CD8-positive, alpha-beta memory T cell (primary cell): ENCODE measurements around the gene SEC63. TPM values are rescaled to one million over a fixed set of nuclear protein-coding genes. Genes with fewer than 3 reads are reported as not detected.
"Not testable (repeated sequence)": the region's sequence is repeated elsewhere in the genome, so short reads cannot be mapped to it uniquely, and the experiment has no call there.

Experiments
- CTCF ChIA-PET: fragments of 350-600 bp; sonication (Branson Sonifier 250); formaldehyde crosslinking; loops from one replicate; lab custom pipeline; 2021; ENCODE audit warnings: antibody characterized with exemption; lab: Charles Lee
- POLR2A ChIA-PET: fragments of 350-600 bp; sonication (Branson Sonifier 250); formaldehyde crosslinking; loops from one replicate; lab custom pipeline; 2021; ENCODE audit warnings: antibody characterized with exemption; lab: Charles Lee
- DNase-seq, 5 donors: peaks; one replicate each; pipeline versions ENCODE4 v3.0.0 to v3.0.0-alpha.2; 2020 to 2022; ENCODE audit warnings: mixed read lengths in 1 of 5
- H3K27ac ChIP-seq: one replicate; pipeline ENCODE4 v1.7.0; 2013; ENCODE audit warnings: low read depth, mild to moderate bottlenecking, low read length, moderate library complexity
- H3K27me3 ChIP-seq: 2 replicates; pipeline ENCODE4 v1.7.0; 2013; ENCODE audit warnings: low read length, mild to moderate bottlenecking; ENCODE audit not compliant: insufficient read depth, poor library complexity, severe bottlenecking
- H3K36me3 ChIP-seq: 2 replicates; pipeline ENCODE4 v1.7.0; 2013; ENCODE audit warnings: mild to moderate bottlenecking, low read length, moderate library complexity; ENCODE audit not compliant: insufficient read depth
- H3K4me1 ChIP-seq: 2 replicates; pipeline ENCODE4 v1.7.0; 2013; ENCODE audit warnings: mild to moderate bottlenecking, low read length, moderate library complexity; ENCODE audit not compliant: insufficient read depth
- H3K4me3 ChIP-seq: 2 replicates; pipeline ENCODE4 v1.7.0; 2013; ENCODE audit warnings: mild to moderate bottlenecking, low read length
- H3K9me3 ChIP-seq: 2 replicates; pipeline ENCODE4 v1.7.0; 2013; ENCODE audit warnings: mild to moderate bottlenecking, low read length
- H3K27ac Mint-ChIP-seq, 8 donors: one replicate each; pipeline ENCODE4 v1.8.0; 2020 to 2021; ENCODE audit warnings: mixed read lengths in 8 of 8, mild to moderate bottlenecking in 6 of 8, inconsistent platforms in 3 of 8, moderate library complexity in 3 of 8
- H3K27me3 Mint-ChIP-seq, 2 donors: one replicate each; pipeline ENCODE4 v1.8.0; 2020 to 2021; ENCODE audit warnings: mixed read lengths in 2 of 2, mild to moderate bottlenecking in 1 of 2, moderate library complexity in 1 of 2
- H3K36me3 Mint-ChIP-seq, 3 donors: one replicate each; pipeline ENCODE4 v1.8.0; 2020 to 2021; ENCODE audit warnings: mixed read lengths in 3 of 3, inconsistent platforms in 1 of 3, mild to moderate bottlenecking in 1 of 3
- H3K4me1 Mint-ChIP-seq, 3 donors: one replicate each; pipeline ENCODE4 v1.8.0; 2020 to 2021; ENCODE audit warnings: mixed read lengths in 3 of 3, inconsistent platforms in 1 of 3, mild to moderate bottlenecking in 1 of 3
- H3K4me3 Mint-ChIP-seq, 7 donors: one replicate each; pipeline ENCODE4 v1.8.0; 2020 to 2021; ENCODE audit warnings: mixed read lengths in 7 of 7, mild to moderate bottlenecking in 6 of 7, moderate library complexity in 4 of 7, inconsistent platforms in 2 of 7
- H3K9me3 Mint-ChIP-seq, 5 donors: one replicate each; pipeline ENCODE4 v1.8.0; 2020 to 2022; ENCODE audit warnings: mixed read lengths in 5 of 5, mild to moderate bottlenecking in 3 of 5, moderate library complexity in 2 of 5, inconsistent platforms in 1 of 5
- polyA plus RNA-seq: library from polyadenylated mRNA; unstranded; fragments of 300-500 nt; fragmentation: Illumina TruSeq; gene quantifications from one replicate; pipeline ENCODE4 v1.2.3, GENCODE V29; 2021
- total RNA-seq, 2 experiments: library from RNA; stranded (reverse); gene quantifications; one replicate each; pipeline ENCODE4 v1.2.3, GENCODE V29; 2021

The SEC63 gene
- total and polyA plus RNA-seq, 3 experiments from 2014 or later: 36.4 to 85.1 (median 75.0) TPM

- H3K9me3 Mint-ChIP-seq: no peaks in the 10 kb centered on the region
- H3K36me3 Mint-ChIP-seq: peaks cover 0 to 19% (median 7%) of the 10 kb centered on the region in 3 donors
- H3K4me3 Mint-ChIP-seq: peak overlapping the region; percentile 93 to 100 (median 98)
- H3K27ac Mint-ChIP-seq: peak overlapping the region; percentile 81 to 100 (median 96)
- CTCF ChIA-PET: no interaction called here
- Histone ChIP-seq H3K9me3 (no peaks in the 10 kb centered on the region), H3K36me3 (no peaks in the 10 kb centered on the region), H3K4me1 (peaks cover 23% of the 10 kb centered on the region), H3K4me3 (peak overlapping the region; percentile 84), H3K27ac (peak overlapping the region; percentile 67), H3K27me3 (no peaks in the 10 kb centered on the region)
- H3K4me1 Mint-ChIP-seq: peaks cover 27 to 51% (median 44%) of the 10 kb centered on the region in 3 donors
- H3K27me3 Mint-ChIP-seq: no peaks in the 10 kb centered on the region
- POLR2A ChIA-PET: interaction anchor here (0.7 to 1.5 kb wide), 2 partner anchors 10 to 133 kb away, joined by 3 read pairs; partner anchors contain the start of gene SCML4
- DNase-seq: no peak
These were observed 1.3 kb downstream of the SEC63 start for GRCh38 chr6:107956586-107957307.

- H3K9me3 Mint-ChIP-seq: no peaks in the 10 kb centered on the region
- no peaks in the 10 kb centered on the region for H3K36me3 ChIP-seq
- H3K9me3 ChIP-seq: no peaks in the 10 kb centered on the region
- no peaks in the 10 kb centered on the region for H3K27me3 ChIP-seq
- peaks cover 30 to 55% (median 49%) of the 10 kb centered on the region in 3 donors for H3K4me1 Mint-ChIP-seq
- ChIA-PET CTCF (interaction anchor here (1.7 kb wide), 1 partner anchor 12 kb away, joined by 4 read pairs; no protein-coding TSS in a partner anchor), POLR2A (no interaction called here)
- H3K27me3 Mint-ChIP-seq: no peaks in the 10 kb centered on the region
- DNase-seq: no peak
- peaks cover 23% of the 10 kb centered on the region for H3K4me1 ChIP-seq
- peak overlapping the region in 6 of 8 donors; percentile 81 to 100 (median 96) for H3K27ac Mint-ChIP-seq
- peaks cover 0 to 19% (median 7%) of the 10 kb centered on the region in 3 donors for H3K36me3 Mint-ChIP-seq
- H3K27ac ChIP-seq: peak overlapping the region; percentile 67
- H3K4me3 Mint-ChIP-seq: peak overlapping the region; percentile 93 to 100 (median 98)
- peak overlapping the region; percentile 84 for H3K4me3 ChIP-seq
These were observed 1.8 kb downstream of the SEC63 start for GRCh38 chr6:107956181-107956580.

GRCh38 chr6:107953858-107954414 is 4.1 kb downstream of the SEC63 start:
- H3K27me3 ChIP-seq, H3K36me3 ChIP-seq, DNase-seq, CTCF ChIA-PET, H3K27ac ChIP-seq, H3K4me3 ChIP-seq, H3K27me3 Mint-ChIP-seq, H3K4me3 Mint-ChIP-seq, H3K27ac Mint-ChIP-seq, POLR2A ChIA-PET, H3K9me3 Mint-ChIP-seq, H3K9me3 ChIP-seq: not testable (repeated sequence)
- peaks cover 46 to 74% (median 67%) of the 10 kb centered on the region in 3 donors for H3K4me1 Mint-ChIP-seq
- H3K4me1 ChIP-seq: peaks cover 25% of the 10 kb centered on the region
- H3K36me3 Mint-ChIP-seq: peaks cover 0 to 21% (median 9%) of the 10 kb centered on the region in 3 donors

- peaks cover 0 to 23% (median 10%) of the 10 kb centered on the region in 3 donors for H3K36me3 Mint-ChIP-seq
- ChIA-PET CTCF (interaction anchor here (1.1 kb wide), 1 partner anchor 11 kb away, joined by 4 read pairs; no protein-coding TSS in a partner anchor), POLR2A (interaction anchor here (0.5 kb wide), 1 partner anchor 781 kb away, joined by 4 read pairs; no protein-coding TSS in a partner anchor)
- H3K4me1 Mint-ChIP-seq: peaks cover 57 to 79% (median 71%) of the 10 kb centered on the region in 3 donors
- no peak for DNase-seq
- H3K4me3 Mint-ChIP-seq: peak overlapping the region in 2 of 7 donors; percentile 2 to 12
- H3K9me3 ChIP-seq: no peaks in the 10 kb centered on the region
- H3K4me1 ChIP-seq: peaks cover 26% of the 10 kb centered on the region
- no peak overlapping the region for H3K27ac ChIP-seq
- no peaks in the 10 kb centered on the region for H3K9me3 Mint-ChIP-seq
- no peaks in the 10 kb centered on the region for H3K36me3 ChIP-seq
- H3K4me3 ChIP-seq: no peak overlapping the region
- peak overlapping the region in 4 of 8 donors; percentile 0 to 64 (median 24) for H3K27ac Mint-ChIP-seq
- H3K27me3 Mint-ChIP-seq: no peaks in the 10 kb centered on the region
- no peaks in the 10 kb centered on the region for H3K27me3 ChIP-seq
These were observed 14.2 kb downstream of the SEC63 start for GRCh38 chr6:107943626-107944439.

GRCh38 chr6:107942142-107942541 is 15.9 kb downstream of the SEC63 start:
- ChIA-PET CTCF (interaction anchor here (1.4 kb wide), 1 partner anchor 94 kb away, joined by 3 read pairs; no protein-coding TSS in a partner anchor), POLR2A (no interaction called here)
- Histone ChIP-seq H3K27me3 (no peaks in the 10 kb centered on the region), H3K27ac (no peak overlapping the region), H3K4me1 (peaks cover 16% of the 10 kb centered on the region), H3K36me3 (no peaks in the 10 kb centered on the region), H3K9me3 (no peaks in the 10 kb centered on the region), H3K4me3 (no peak overlapping the region)
- H3K4me1 Mint-ChIP-seq: peaks cover 43 to 67% (median 54%) of the 10 kb centered on the region in 3 donors
- no peaks in the 10 kb centered on the region for H3K9me3 Mint-ChIP-seq
- H3K27ac Mint-ChIP-seq: no peak overlapping the region
- H3K27me3 Mint-ChIP-seq: no peaks in the 10 kb centered on the region
- H3K36me3 Mint-ChIP-seq: peaks cover 0 to 26% (median 7%) of the 10 kb centered on the region in 3 donors
- DNase-seq: no peak
- H3K4me3 Mint-ChIP-seq: peak overlapping the region in 1 of 7 donors; percentile 7

- Mint-ChIP-seq H3K4me3 (no peak overlapping the region), H3K27ac (peak overlapping the region in 1 of 8 donors; percentile 67), H3K4me1 (peaks cover 42 to 67% (median 55%) of the 10 kb centered on the region in 3 donors), H3K36me3 (peaks cover 0 to 27% (median 9%) of the 10 kb centered on the region in 3 donors), H3K27me3 (no peaks in the 10 kb centered on the region), H3K9me3 (no peaks in the 10 kb centered on the region)
- no peaks in the 10 kb centered on the region for H3K9me3 ChIP-seq
- H3K36me3 ChIP-seq: no peaks in the 10 kb centered on the region
- no peak overlapping the region for H3K4me3 ChIP-seq
- no peak for DNase-seq
- no peaks in the 10 kb centered on the region for H3K27me3 ChIP-seq
- ChIA-PET CTCF (interaction anchor here (1.4 kb wide), 1 partner anchor 94 kb away, joined by 3 read pairs; no protein-coding TSS in a partner anchor), POLR2A (no interaction called here)
- peaks cover 16% of the 10 kb centered on the region for H3K4me1 ChIP-seq
- no peak overlapping the region for H3K27ac ChIP-seq
These were observed 16.4 kb downstream of the SEC63 start for GRCh38 chr6:107941627-107942026.

GRCh38 chr6:107941199-107941598 is 16.8 kb downstream of the SEC63 start:
- no peak for DNase-seq
- Histone ChIP-seq H3K4me1 (peaks cover 16% of the 10 kb centered on the region), H3K36me3 (no peaks in the 10 kb centered on the region), H3K9me3 (no peaks in the 10 kb centered on the region), H3K27ac (no peak overlapping the region), H3K4me3 (no peak overlapping the region), H3K27me3 (no peaks in the 10 kb centered on the region)
- Mint-ChIP-seq H3K9me3 (no peaks in the 10 kb centered on the region), H3K4me1 (peaks cover 39 to 65% (median 53%) of the 10 kb centered on the region in 3 donors), H3K27me3 (no peaks in the 10 kb centered on the region), H3K4me3 (no peak overlapping the region), H3K36me3 (peaks cover 0 to 29% (median 9%) of the 10 kb centered on the region in 3 donors), H3K27ac (peak overlapping the region in 1 of 8 donors; percentile 67)
- ChIA-PET CTCF (interaction anchor here (1.4 kb wide), 1 partner anchor 93 kb away, joined by 3 read pairs; no protein-coding TSS in a partner anchor), POLR2A (no interaction called here)
